ENCODE measurements around the gene TMEM212. TPM values are rescaled to one million over a fixed set of nuclear protein-coding genes. Genes with fewer than 3 reads are reported as not detected.

TMEM212 gene
- total RNA-seq, 1 donor from 2014 or later = not detected

DNA sequence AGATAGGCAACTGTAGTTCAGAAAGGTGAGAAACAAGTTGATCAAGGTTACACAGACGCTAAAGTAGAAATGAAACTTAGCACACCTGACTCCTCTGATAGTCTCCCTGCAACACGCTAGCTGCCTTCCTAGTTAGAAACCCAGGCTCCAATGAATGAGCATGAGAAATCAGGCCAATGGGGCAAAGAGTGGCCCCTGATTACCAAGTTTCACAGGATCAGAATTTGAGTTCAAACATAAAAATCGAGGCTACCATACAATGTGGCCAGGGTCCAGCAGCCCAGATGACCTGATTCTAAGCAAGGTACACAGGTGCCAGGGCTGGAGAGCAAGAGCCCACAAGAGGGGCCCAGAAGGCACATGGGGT, 40.6 kb upstream of the TMEM212 start:
- Histone ChIP-seq H3K9me3 (ENCODE audit: insufficient read depth, low read depth, low read length) (no peaks in the 10 kb centered on the region), H3K36me3 (ENCODE audit: insufficient read depth, low read length) (no peaks in the 10 kb centered on the region), H3K9ac (ENCODE audit: low read length) (peak overlapping the region; percentile 66), H2AFZ (ENCODE audit: low read depth, low read length) (no peak overlapping the region), H3K27me3 (ENCODE audit: insufficient read depth, low read length) (no peaks in the 10 kb centered on the region), H3K27ac (ENCODE audit: low read depth, low read length) (peak overlapping the region; percentile 88), H3K4me2 (ENCODE audit: low read length) (peak overlapping the region; percentile 56), H3K4me1 (ENCODE audit: insufficient read depth, low read length) (peaks cover 53% of the 10 kb centered on the region), H3K79me2 (ENCODE audit: insufficient read depth, low read length) (peaks cover 13% of the 10 kb centered on the region), H4K20me1 (ENCODE audit: insufficient read depth, low read length) (no peaks in the 10 kb centered on the region), H3K4me3 (ENCODE audit: insufficient read depth, low read depth, low read length) (no peak overlapping the region)
- FAIRE-seq (no peak), DNase-seq (ENCODE audit: low read depth) (no peak)
- TF ChIP-seq EZH2 (IDR thresholded peaks at IDR 0.05; ENCODE audit: insufficient read depth, low read length) = no peak
- TF ChIP-seq, protein P1, sequence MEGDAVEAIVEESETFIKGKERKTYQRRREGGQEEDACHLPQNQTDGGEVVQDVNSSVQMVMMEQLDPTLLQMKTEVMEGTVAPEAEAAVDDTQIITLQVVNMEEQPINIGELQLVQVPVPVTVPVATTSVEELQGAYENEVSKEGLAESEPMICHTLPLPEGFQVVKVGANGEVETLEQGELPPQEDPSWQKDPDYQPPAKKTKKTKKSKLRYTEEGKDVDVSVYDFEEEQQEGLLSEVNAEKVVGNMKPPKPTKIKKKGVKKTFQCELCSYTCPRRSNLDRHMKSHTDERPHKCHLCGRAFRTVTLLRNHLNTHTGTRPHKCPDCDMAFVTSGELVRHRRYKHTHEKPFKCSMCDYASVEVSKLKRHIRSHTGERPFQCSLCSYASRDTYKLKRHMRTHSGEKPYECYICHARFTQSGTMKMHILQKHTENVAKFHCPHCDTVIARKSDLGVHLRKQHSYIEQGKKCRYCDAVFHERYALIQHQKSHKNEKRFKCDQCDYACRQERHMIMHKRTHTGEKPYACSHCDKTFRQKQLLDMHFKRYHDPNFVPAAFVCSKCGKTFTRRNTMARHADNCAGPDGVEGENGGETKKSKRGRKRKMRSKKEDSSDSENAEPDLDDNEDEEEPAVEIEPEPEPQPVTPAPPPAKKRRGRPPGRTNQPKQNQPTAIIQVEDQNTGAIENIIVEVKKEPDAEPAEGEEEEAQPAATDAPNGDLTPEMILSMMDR (IDR thresholded peaks at IDR 0.05; ENCODE audit: insufficient read depth, low read depth, low read length) = no peak
- H3K36me3 Mint-ChIP-seq (ENCODE audit: low read depth, unreplicated experiment) = no peaks in the 10 kb centered on the region
- H3K4me1 Mint-ChIP-seq (ENCODE audit: low read depth, unreplicated experiment) = peaks cover 32% of the 10 kb centered on the region
- H3K27ac Mint-ChIP-seq (ENCODE audit: unreplicated experiment) = peak overlapping the region; percentile 83
- no peaks in the 10 kb centered on the region for H3K9me3 Mint-ChIP-seq (ENCODE audit: unreplicated experiment)
- H3K4me3 Mint-ChIP-seq (ENCODE audit: unreplicated experiment) = no peak overlapping the region
- H3K27me3 Mint-ChIP-seq (ENCODE audit: low read depth, unreplicated experiment) = no peaks in the 10 kb centered on the region

DNA sequence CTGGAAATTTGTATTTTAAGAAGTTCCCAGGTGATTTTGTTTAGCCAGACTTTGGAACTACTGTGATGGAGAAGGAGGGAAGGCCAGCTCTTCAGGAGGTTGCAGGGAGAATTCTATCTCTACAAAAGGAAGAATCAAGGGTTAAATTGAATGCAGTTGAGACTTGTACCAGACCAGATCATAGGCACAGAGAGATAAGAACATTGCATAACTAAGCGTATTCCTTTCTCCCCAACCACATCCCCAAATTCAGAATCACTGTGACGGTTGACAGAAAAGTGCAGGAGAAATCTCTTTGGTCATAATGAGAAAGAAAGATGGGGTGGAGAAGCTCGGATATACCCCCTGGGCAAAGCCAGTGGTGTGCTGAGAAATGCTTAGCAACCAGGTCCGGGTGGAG, 40.1 kb upstream of the TMEM212 start:
- Histone ChIP-seq H2AFZ (ENCODE audit: low read depth, low read length) (no peak overlapping the region), H3K27ac (ENCODE audit: low read depth, low read length) (no peak overlapping the region), H3K36me3 (ENCODE audit: insufficient read depth, low read length) (no peaks in the 10 kb centered on the region), H3K4me1 (ENCODE audit: insufficient read depth, low read length) (peaks cover 51% of the 10 kb centered on the region), H3K4me2 (ENCODE audit: low read length) (no peak overlapping the region), H4K20me1 (ENCODE audit: insufficient read depth, low read length) (no peaks in the 10 kb centered on the region), H3K27me3 (ENCODE audit: insufficient read depth, low read length) (no peaks in the 10 kb centered on the region), H3K9ac (ENCODE audit: low read length) (no peak overlapping the region), H3K79me2 (ENCODE audit: insufficient read depth, low read length) (peaks cover 13% of the 10 kb centered on the region), H3K4me3 (ENCODE audit: insufficient read depth, low read depth, low read length) (no peak overlapping the region), H3K9me3 (ENCODE audit: insufficient read depth, low read depth, low read length) (no peaks in the 10 kb centered on the region)
- no peak overlapping the region for H3K27ac Mint-ChIP-seq (ENCODE audit: unreplicated experiment)
- H3K36me3 Mint-ChIP-seq (ENCODE audit: low read depth, unreplicated experiment) = no peaks in the 10 kb centered on the region
- no peak for DNase-seq (ENCODE audit: low read depth)
- no peak for TF ChIP-seq EZH2 (IDR thresholded peaks at IDR 0.05; ENCODE audit: insufficient read depth, low read length)
- TF ChIP-seq, protein P1 (IDR thresholded peaks at IDR 0.05; ENCODE audit: insufficient read depth, low read depth, low read length) = no peak
- H3K4me3 Mint-ChIP-seq (ENCODE audit: unreplicated experiment) = no peak overlapping the region
- peaks cover 30% of the 10 kb centered on the region for H3K4me1 Mint-ChIP-seq (ENCODE audit: low read depth, unreplicated experiment)
- no peaks in the 10 kb centered on the region for H3K27me3 Mint-ChIP-seq (ENCODE audit: low read depth, unreplicated experiment)
- no peak for FAIRE-seq
- no peaks in the 10 kb centered on the region for H3K9me3 Mint-ChIP-seq (ENCODE audit: unreplicated experiment)

DNA sequence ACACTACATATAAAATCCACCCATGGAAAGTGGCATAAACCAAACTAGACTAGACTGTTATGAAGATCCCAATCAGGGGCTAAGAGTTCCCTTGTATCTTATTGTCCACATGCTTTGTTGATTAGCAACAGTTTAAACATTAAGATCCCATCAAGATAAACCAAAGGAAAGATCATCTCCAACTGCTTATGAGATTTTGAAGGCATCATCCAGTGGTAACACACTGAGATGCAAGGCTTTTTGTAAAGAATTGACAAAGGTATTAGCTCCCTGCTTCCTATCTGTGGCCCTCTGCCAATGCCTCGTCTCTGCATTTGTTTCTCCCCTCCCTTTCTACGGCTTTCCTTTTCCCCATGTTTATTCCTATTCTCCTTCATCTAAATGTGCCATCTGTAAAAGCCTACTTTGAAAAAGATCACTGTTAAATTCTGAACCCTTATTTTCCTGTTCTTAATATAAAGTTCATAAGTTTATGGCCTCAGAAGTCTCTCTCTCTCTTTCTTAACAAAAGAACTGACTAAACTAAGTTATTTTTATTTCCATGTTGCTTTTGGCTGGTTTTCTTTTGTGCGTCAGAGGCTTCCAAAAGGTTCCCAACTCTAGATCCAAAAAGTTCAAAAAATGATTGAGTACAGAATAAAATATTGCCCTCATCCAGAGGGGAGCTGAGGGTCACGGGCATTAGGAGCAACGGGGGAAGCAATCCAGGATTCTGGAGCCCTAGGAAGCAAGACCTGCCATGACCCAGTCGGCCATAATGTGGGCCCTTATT, 38.3 kb upstream of the TMEM212 start:
- no peak overlapping the region for H3K4me3 ChIP-seq (ENCODE audit: insufficient read depth, low read depth, low read length)
- DNase-seq (ENCODE audit: low read depth) = peak; percentile 76
- no peaks in the 10 kb centered on the region for H3K36me3 Mint-ChIP-seq (ENCODE audit: low read depth, unreplicated experiment)
- H3K4me2 ChIP-seq (ENCODE audit: low read length) = peak overlapping the region; percentile 61
- no peak for TF ChIP-seq EZH2 (IDR thresholded peaks at IDR 0.05; ENCODE audit: insufficient read depth, low read length)
- TF ChIP-seq, protein P1 (IDR thresholded peaks at IDR 0.05; ENCODE audit: insufficient read depth, low read depth, low read length) = no peak
- peaks cover 32% of the 10 kb centered on the region for H3K4me1 Mint-ChIP-seq (ENCODE audit: low read depth, unreplicated experiment)
- no peak overlapping the region for H2AFZ ChIP-seq (ENCODE audit: low read depth, low read length)
- no peaks in the 10 kb centered on the region for H3K9me3 Mint-ChIP-seq (ENCODE audit: unreplicated experiment)
- H3K27me3 Mint-ChIP-seq (ENCODE audit: low read depth, unreplicated experiment) = no peaks in the 10 kb centered on the region
- no peaks in the 10 kb centered on the region for H3K36me3 ChIP-seq (ENCODE audit: insufficient read depth, low read length)
- H3K9me3 ChIP-seq (ENCODE audit: insufficient read depth, low read depth, low read length) = no peaks in the 10 kb centered on the region
- peaks cover 52% of the 10 kb centered on the region for H3K4me1 ChIP-seq (ENCODE audit: insufficient read depth, low read length)
- H4K20me1 ChIP-seq (ENCODE audit: insufficient read depth, low read length) = no peaks in the 10 kb centered on the region
- no peaks in the 10 kb centered on the region for H3K27me3 ChIP-seq (ENCODE audit: insufficient read depth, low read length)
- H3K27ac ChIP-seq (ENCODE audit: low read depth, low read length) = peak overlapping the region; percentile 77
- peaks cover 10% of the 10 kb centered on the region for H3K79me2 ChIP-seq (ENCODE audit: insufficient read depth, low read length)
- peak overlapping the region; percentile 63 for H3K9ac ChIP-seq (ENCODE audit: low read length)
- no peak overlapping the region for H3K4me3 Mint-ChIP-seq (ENCODE audit: unreplicated experiment)
- H3K27ac Mint-ChIP-seq (ENCODE audit: unreplicated experiment) = no peak overlapping the region
- FAIRE-seq = no peak
